ENCODE data around the gene SMARCAD1. TPM values are rescaled to one million over a fixed set of nuclear protein-coding genes. Genes with fewer than 3 reads are reported as not detected.

Gene SMARCAD1
- total and polyA plus RNA-seq, 9 of the 15 experiments (the other 6 are each of a cell fraction or from before 2014, with no cell fraction given): 11.2 to 52.2 (median 34.6) TPM

DNA sequence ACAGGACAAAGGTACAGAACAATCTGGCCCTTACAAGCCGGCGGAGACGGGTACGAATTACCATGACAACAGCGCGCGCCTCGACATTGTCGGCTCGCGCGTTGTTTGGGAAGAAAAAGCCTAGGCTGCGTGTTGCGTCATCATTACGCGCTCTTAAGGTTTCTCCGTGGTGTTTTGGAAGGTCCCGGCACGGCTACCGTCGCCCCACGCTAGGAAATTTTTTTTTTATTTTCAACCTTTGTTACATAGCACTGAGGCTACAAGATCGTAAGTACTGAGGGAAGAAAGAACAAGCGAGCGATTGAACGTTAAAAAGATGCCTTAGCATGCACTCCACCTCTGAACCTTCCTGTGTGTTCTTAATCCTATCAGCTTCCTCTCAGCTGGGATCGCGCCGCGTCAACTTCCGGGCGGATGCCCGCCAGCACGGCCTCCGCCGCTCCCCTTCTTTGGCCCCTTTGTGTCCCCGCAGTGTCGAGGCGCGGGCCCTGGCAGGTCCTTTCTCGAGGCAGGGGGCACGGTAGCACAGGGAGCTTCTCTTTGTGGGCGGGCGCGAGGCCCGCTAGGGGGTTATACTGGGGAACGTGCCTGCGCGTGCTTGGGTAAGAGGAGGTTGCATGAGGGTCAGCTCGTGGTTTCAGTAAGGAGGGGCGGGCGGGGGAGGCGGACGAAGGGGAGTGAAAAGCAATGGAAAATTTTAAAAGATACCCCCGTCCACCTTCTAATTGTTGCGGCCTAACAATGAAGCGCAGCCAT is at the start of gene SMARCAD1 (continued):
- TF ChIP-seq KDM4B (IDR thresholded peaks at IDR 0.05; ENCODE audit: borderline replicate concordance in 2 of 2, low read depth in 1 of 2): peak in 1 of 2 experiments; percentile 55; a peak in 1 of 4 replicates
- TF ChIP-seq, protein P1, sequence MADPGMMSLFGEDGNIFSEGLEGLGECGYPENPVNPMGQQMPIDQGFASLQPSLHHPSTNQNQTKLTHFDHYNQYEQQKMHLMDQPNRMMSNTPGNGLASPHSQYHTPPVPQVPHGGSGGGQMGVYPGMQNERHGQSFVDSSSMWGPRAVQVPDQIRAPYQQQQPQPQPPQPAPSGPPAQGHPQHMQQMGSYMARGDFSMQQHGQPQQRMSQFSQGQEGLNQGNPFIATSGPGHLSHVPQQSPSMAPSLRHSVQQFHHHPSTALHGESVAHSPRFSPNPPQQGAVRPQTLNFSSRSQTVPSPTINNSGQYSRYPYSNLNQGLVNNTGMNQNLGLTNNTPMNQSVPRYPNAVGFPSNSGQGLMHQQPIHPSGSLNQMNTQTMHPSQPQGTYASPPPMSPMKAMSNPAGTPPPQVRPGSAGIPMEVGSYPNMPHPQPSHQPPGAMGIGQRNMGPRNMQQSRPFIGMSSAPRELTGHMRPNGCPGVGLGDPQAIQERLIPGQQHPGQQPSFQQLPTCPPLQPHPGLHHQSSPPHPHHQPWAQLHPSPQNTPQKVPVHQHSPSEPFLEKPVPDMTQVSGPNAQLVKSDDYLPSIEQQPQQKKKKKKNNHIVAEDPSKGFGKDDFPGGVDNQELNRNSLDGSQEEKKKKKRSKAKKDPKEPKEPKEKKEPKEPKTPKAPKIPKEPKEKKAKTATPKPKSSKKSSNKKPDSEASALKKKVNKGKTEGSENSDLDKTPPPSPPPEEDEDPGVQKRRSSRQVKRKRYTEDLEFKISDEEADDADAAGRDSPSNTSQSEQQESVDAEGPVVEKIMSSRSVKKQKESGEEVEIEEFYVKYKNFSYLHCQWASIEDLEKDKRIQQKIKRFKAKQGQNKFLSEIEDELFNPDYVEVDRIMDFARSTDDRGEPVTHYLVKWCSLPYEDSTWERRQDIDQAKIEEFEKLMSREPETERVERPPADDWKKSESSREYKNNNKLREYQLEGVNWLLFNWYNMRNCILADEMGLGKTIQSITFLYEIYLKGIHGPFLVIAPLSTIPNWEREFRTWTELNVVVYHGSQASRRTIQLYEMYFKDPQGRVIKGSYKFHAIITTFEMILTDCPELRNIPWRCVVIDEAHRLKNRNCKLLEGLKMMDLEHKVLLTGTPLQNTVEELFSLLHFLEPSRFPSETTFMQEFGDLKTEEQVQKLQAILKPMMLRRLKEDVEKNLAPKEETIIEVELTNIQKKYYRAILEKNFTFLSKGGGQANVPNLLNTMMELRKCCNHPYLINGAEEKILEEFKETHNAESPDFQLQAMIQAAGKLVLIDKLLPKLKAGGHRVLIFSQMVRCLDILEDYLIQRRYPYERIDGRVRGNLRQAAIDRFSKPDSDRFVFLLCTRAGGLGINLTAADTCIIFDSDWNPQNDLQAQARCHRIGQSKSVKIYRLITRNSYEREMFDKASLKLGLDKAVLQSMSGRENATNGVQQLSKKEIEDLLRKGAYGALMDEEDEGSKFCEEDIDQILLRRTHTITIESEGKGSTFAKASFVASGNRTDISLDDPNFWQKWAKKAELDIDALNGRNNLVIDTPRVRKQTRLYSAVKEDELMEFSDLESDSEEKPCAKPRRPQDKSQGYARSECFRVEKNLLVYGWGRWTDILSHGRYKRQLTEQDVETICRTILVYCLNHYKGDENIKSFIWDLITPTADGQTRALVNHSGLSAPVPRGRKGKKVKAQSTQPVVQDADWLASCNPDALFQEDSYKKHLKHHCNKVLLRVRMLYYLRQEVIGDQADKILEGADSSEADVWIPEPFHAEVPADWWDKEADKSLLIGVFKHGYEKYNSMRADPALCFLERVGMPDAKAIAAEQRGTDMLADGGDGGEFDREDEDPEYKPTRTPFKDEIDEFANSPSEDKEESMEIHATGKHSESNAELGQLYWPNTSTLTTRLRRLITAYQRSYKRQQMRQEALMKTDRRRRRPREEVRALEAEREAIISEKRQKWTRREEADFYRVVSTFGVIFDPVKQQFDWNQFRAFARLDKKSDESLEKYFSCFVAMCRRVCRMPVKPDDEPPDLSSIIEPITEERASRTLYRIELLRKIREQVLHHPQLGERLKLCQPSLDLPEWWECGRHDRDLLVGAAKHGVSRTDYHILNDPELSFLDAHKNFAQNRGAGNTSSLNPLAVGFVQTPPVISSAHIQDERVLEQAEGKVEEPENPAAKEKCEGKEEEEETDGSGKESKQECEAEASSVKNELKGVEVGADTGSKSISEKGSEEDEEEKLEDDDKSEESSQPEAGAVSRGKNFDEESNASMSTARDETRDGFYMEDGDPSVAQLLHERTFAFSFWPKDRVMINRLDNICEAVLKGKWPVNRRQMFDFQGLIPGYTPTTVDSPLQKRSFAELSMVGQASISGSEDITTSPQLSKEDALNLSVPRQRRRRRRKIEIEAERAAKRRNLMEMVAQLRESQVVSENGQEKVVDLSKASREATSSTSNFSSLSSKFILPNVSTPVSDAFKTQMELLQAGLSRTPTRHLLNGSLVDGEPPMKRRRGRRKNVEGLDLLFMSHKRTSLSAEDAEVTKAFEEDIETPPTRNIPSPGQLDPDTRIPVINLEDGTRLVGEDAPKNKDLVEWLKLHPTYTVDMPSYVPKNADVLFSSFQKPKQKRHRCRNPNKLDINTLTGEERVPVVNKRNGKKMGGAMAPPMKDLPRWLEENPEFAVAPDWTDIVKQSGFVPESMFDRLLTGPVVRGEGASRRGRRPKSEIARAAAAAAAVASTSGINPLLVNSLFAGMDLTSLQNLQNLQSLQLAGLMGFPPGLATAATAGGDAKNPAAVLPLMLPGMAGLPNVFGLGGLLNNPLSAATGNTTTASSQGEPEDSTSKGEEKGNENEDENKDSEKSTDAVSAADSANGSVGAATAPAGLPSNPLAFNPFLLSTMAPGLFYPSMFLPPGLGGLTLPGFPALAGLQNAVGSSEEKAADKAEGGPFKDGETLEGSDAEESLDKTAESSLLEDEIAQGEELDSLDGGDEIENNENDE (IDR thresholded peaks at IDR 0.05; ENCODE audit: low read depth, low read length): no peak
- peak; percentile 75; the same call in 1 of the 2 replicates for TF ChIP-seq FOXP4 (CRISPR knock-in tag; IDR thresholded peaks at IDR 0.05; ENCODE audit: borderline replicate concordance)
- no peak for TF ChIP-seq ZNF146 (CRISPR knock-in tag; IDR thresholded peaks at IDR 0.05; ENCODE audit: unreplicated experiment)
- no peak; the same call in 1 of the 2 replicates for TF ChIP-seq TGIF2 (CRISPR knock-in tag; IDR thresholded peaks at IDR 0.05)
- TF ChIP-seq TAF7 (tag; IDR thresholded peaks at IDR 0.05): peak; percentile 81
- TF ChIP-seq PREB (CRISPR knock-in tag; IDR thresholded peaks at IDR 0.05): no peak
- TF ChIP-seq, protein P2, sequence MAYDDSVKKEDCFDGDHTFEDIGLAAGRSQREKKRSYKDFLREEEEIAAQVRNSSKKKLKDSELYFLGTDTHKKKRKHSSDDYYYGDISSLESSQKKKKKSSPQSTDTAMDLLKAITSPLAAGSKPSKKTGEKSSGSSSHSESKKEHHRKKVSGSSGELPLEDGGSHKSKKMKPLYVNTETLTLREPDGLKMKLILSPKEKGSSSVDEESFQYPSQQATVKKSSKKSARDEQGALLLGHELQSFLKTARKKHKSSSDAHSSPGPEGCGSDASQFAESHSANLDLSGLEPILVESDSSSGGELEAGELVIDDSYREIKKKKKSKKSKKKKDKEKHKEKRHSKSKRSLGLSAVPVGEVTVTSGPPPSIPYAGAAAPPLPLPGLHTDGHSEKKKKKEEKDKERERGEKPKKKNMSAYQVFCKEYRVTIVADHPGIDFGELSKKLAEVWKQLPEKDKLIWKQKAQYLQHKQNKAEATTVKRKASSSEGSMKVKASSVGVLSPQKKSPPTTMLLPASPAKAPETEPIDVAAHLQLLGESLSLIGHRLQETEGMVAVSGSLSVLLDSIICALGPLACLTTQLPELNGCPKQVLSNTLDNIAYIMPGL (CRISPR knock-in tag; IDR thresholded peaks at IDR 0.05): no peak

Data from K562 (cell line).